Adipocyte (in vitro differentiated cells): ENCODE data around the gene SLC22A23.
A peak's percentile ranks its signal among the peaks of the same experiment; 100 is the strongest.

Experiments used
- DNase-seq: peaks from one replicate; pipeline ENCODE4 v3.0.0-alpha.2; 2015; ENCODE audit warnings: low read depth
- H3K27me3 ChIP-seq: replicated peaks from 2 replicates; pipeline ENCODE4 v1.7.0; 2013; ENCODE audit warnings: mild to moderate bottlenecking, low read length, moderate library complexity; ENCODE audit not compliant: control insufficient read depth, insufficient read depth
- H3K36me3 ChIP-seq: 2 replicates; pipeline ENCODE4 v1.7.0; 2013; ENCODE audit warnings: low read length, mild to moderate bottlenecking, moderate library complexity; ENCODE audit not compliant: control insufficient read depth, insufficient read depth, severe bottlenecking
- H3K4me1 ChIP-seq: 2 replicates; pipeline ENCODE4 v1.7.0; 2013; ENCODE audit warnings: mild to moderate bottlenecking, low read length, moderate library complexity; ENCODE audit not compliant: control insufficient read depth, insufficient read depth
- H3K4me3 ChIP-seq: 2 replicates; pipeline ENCODE4 v1.7.0; 2013; ENCODE audit warnings: mild to moderate bottlenecking, low read length, moderate library complexity
- H3K9ac ChIP-seq: 2 replicates; pipeline ENCODE4 v1.7.0; 2013; ENCODE audit warnings: mild to moderate bottlenecking, low read length, moderate library complexity
- H3K9me3 ChIP-seq: 2 replicates; pipeline ENCODE4 v1.7.0; 2013; ENCODE audit warnings: mild to moderate bottlenecking, low read length, moderate library complexity; ENCODE audit not compliant: control insufficient read depth

The SLC22A23 gene

GRCh38 chr6:3285732-3286131, 171.1 kb downstream of the SLC22A23 start:
- Histone ChIP-seq H3K9ac (no peak overlapping the region), H3K27me3 (no peaks in the 10 kb centered on the region), H3K4me3 (no peak overlapping the region), H3K4me1 (peaks cover 19% of the 10 kb centered on the region), H3K36me3 (peaks cover 55% of the 10 kb centered on the region), H3K9me3 (no peaks in the 10 kb centered on the region)
- no peak for DNase-seq

GRCh38 chr6:3285049-3285639, 171.7 kb downstream of the SLC22A23 start:
- no peaks in the 10 kb centered on the region for H3K9me3 ChIP-seq
- DNase-seq, result no peak
- H3K9ac ChIP-seq, result no peak overlapping the region
- no peaks in the 10 kb centered on the region for H3K27me3 ChIP-seq
- H3K4me3 ChIP-seq, result no peak overlapping the region
- H3K36me3 ChIP-seq, result peaks cover 49% of the 10 kb centered on the region
- H3K4me1 ChIP-seq, result peaks cover 19% of the 10 kb centered on the region

- Histone ChIP-seq H3K9me3 (no peaks in the 10 kb centered on the region), H3K9ac (no peak overlapping the region), H3K27me3 (no peaks in the 10 kb centered on the region), H3K36me3 (peaks cover 48% of the 10 kb centered on the region), H3K4me3 (no peak overlapping the region), H3K4me1 (peaks cover 24% of the 10 kb centered on the region)
- no peak for DNase-seq
Observed at GRCh38 chr6:3284436-3284876, 172.4 kb downstream of the SLC22A23 start.

GRCh38 chr6:3283641-3284435, 173.0 kb downstream of the SLC22A23 start:
- Histone ChIP-seq H3K9me3 (no peaks in the 10 kb centered on the region), H3K36me3 (peaks cover 48% of the 10 kb centered on the region), H3K4me3 (no peak overlapping the region), H3K27me3 (no peaks in the 10 kb centered on the region), H3K9ac (no peak overlapping the region), H3K4me1 (peaks cover 24% of the 10 kb centered on the region)
- no peak for DNase-seq

GRCh38 chr6:3283241-3283640, 173.6 kb downstream of the SLC22A23 start:
- DNase-seq, result no peak
- H3K9me3 ChIP-seq, result no peaks in the 10 kb centered on the region
- no peak overlapping the region for H3K9ac ChIP-seq
- peaks cover 24% of the 10 kb centered on the region for H3K4me1 ChIP-seq
- H3K36me3 ChIP-seq, result peaks cover 43% of the 10 kb centered on the region
- no peak overlapping the region for H3K4me3 ChIP-seq
- no peaks in the 10 kb centered on the region for H3K27me3 ChIP-seq

GRCh38 chr6:3282476-3283236, 174.2 kb downstream of the SLC22A23 start:
- peaks cover 24% of the 10 kb centered on the region for H3K4me1 ChIP-seq
- H3K9me3 ChIP-seq, result no peaks in the 10 kb centered on the region
- peaks cover 40% of the 10 kb centered on the region for H3K36me3 ChIP-seq
- H3K27me3 ChIP-seq, result no peaks in the 10 kb centered on the region
- no peak for DNase-seq
- H3K9ac ChIP-seq, result peak overlapping the region; percentile 64
- peak overlapping the region; percentile 19 for H3K4me3 ChIP-seq

GRCh38 chr6:3281631-3282475, 175.0 kb downstream of the SLC22A23 start:
- Histone ChIP-seq H3K36me3 (peaks cover 40% of the 10 kb centered on the region), H3K9me3 (no peaks in the 10 kb centered on the region), H3K27me3 (no peaks in the 10 kb centered on the region), H3K4me1 (peaks cover 24% of the 10 kb centered on the region), H3K4me3 (peak overlapping the region; percentile 19), H3K9ac (peak overlapping the region; percentile 64)
- peak; percentile 78 for DNase-seq

GRCh38 chr6:3280866-3281465, 175.9 kb downstream of the SLC22A23 start:
- Histone ChIP-seq H3K4me1 (peaks cover 24% of the 10 kb centered on the region), H3K9ac (peak overlapping the region; percentile 64), H3K27me3 (no peaks in the 10 kb centered on the region), H3K36me3 (peaks cover 42% of the 10 kb centered on the region), H3K4me3 (no peak overlapping the region), H3K9me3 (no peaks in the 10 kb centered on the region)
- peak; percentile 35 for DNase-seq

- Histone ChIP-seq H3K9me3 (no peaks in the 10 kb centered on the region), H3K9ac (no peak overlapping the region), H3K27me3 (no peaks in the 10 kb centered on the region), H3K4me1 (peaks cover 24% of the 10 kb centered on the region), H3K4me3 (no peak overlapping the region), H3K36me3 (peaks cover 34% of the 10 kb centered on the region)
- DNase-seq, result no peak
Observed at GRCh38 chr6:3280091-3280490, 176.8 kb downstream of the SLC22A23 start.

- H3K4me1 ChIP-seq, result peaks cover 26% of the 10 kb centered on the region
- no peak overlapping the region for H3K9ac ChIP-seq
- peaks cover 26% of the 10 kb centered on the region for H3K36me3 ChIP-seq
- no peak for DNase-seq
- no peaks in the 10 kb centered on the region for H3K9me3 ChIP-seq
- no peaks in the 10 kb centered on the region for H3K27me3 ChIP-seq
- H3K4me3 ChIP-seq, result no peak overlapping the region
Observed at GRCh38 chr6:3278691-3279090, 178.2 kb downstream of the SLC22A23 start.
